GM19238 (cell line): Measurements from ENCODE around the gene RXRA.

Source experiments
- DNase-seq: peaks from one replicate; pipeline ENCODE4 v3.0.0; 2011; ENCODE audit warnings: low spot score; ENCODE audit not compliant: insufficient read length

The RXRA gene

DNA sequence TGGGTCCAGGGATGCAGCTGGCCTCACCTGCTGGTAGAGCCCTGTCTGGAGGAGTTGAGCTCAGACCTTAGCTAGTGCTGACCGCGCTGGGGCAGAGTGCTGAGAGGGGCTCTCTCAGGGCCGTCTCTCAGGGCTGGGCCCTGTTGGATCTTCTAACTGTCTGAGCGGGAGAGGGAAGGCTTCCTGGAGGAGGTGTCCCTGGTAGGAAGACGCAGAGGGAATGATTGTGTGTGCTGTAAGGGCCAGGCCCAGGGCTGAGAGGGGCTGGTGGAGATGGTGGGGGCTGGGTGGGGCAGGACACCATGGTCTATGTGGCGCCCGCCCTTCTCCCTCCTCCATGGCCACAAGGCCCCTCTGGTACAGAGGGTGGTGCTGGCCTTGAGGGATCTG is 55.0 kb downstream of the RXRA start:
- DNase-seq, result no peak

DNA sequence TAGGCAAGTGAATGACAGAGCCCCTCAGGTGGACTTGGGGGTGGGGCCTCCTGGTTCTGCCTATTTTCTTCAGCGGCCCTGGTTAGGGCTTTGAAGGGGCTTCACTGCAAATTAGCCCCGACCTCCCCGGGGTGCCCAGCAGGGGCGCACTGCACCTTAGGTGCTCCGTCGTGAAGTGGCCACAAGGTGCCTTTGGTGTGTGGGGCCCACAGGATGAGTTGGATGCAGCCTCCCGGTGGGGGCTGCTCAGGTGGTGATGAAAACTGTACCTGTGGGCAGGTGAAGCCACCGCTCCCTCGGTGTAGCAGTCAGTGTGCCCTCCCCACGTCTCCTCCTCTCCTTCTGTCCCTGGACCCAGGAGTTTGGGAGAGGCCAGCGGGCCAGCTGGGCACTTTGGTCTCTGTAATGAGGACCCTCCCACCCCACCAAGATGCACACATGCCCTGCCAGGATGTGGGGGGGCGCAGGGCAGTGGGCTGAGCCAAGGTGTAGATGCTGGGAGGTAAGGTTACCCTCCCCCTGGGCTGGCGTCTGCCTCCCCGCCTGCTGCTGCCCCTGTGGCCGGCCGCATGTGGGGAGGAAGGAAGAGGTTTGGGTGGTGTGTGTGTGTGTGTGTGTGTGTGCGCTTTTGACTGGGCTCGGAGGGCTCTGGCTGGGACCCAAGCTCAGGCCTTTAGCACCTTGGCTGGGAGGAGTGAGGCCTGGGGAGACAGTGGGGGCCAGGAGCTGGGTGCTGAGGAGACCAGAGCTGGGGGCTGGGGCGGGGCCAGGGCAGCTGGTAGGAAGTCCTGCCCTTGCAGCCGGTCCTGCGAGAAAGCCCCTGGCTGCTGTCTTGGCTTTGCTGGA is 55.6 kb downstream of the RXRA start:
- peak; percentile 51 for DNase-seq

DNA sequence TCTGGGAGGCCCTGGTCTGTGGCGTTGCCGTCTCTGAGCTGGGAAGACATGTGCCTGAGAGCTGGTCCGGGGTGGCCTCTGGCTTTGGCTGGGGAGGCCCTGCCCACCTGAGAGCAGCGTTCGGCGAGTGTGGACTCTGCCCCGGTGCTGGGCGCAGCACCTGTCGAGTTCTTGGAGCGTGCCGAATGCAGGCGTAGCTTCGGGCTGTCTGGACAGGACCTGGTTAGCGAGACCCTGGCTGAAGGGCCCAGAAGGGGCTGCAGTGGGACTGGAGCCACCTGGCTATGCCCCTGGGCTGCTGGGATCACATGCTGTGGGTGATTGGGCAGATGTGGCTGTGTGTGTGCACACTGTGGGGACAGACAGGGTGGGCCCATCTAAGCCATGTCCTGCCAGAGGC is 56.5 kb downstream of the RXRA start:
- no peak for DNase-seq

DNA sequence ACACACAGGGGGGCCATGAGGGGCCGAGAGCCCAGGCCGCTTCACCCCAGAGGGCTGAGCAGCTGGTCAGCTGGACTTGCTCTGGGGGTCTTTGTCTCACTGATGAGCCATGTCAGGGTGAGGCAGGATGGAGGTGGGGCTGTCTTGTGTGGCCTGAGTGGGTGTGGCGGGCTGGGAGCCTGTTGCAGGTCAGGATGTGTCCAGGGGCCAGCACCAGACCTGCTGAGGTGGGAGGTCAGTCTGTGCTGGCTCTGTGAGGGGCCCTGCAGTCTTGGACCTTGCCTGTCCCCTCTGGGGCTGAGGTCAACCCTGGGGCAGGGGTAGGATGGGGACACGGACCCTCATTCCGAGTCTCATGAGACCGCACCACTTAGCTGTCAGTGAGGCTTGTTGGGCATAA is 56.9 kb downstream of the RXRA start:
- no peak for DNase-seq

DNA sequence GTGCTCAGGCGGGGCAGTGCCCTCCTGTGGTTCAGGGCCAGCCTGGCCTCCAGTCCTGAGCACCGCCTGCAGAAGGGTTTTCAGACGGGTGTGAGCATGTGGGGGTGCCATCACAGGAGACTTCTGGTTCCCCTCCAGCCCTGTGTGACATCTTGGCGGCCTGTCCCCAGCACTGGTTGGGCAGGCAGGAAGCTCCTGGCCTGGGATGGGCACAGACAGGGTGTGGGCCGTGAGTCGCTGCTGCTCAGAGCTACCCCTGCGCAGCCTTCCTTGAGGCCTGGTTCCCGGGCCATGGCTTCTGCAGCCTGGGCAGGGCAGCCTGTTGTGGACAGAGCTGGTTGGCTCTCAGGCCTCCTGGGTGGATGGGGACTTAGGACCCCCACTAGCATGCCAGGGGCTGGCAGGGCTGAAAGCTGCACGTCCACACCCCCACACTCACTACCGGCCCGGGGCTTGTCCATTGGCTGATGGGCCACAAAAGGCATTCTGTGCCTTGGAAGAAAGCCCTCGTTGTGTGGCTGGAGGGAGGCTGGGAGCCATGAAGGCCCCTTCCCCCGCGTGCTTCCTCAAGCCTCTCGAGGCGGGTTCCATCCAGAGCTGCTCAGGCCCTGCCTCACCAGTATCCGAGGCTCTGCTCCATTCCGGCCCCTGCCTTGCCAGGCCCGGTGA is 58.7 kb downstream of the RXRA start:
- DNase-seq, result no peak

DNA sequence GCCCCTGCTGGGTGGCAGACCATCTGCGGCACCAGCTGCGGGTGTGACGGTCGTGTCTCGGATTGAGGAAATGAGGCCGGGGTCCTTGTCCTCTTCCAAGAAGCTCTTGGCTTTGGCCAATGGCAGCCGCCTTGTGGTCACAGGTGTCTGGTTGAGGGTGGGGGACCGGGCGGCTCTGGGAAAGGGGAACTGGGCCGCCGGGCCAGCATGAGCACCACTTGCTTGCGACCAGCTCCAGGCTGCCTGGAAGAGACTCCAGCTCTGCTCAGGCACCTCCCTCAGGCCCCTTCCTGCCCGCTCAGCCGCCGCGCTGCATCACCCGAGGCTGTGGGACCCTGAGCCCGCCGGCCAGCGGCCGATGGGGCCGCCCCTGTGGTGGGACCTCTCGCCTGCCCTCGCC is 59.7 kb downstream of the RXRA start:
- DNase-seq, result no peak

DNA sequence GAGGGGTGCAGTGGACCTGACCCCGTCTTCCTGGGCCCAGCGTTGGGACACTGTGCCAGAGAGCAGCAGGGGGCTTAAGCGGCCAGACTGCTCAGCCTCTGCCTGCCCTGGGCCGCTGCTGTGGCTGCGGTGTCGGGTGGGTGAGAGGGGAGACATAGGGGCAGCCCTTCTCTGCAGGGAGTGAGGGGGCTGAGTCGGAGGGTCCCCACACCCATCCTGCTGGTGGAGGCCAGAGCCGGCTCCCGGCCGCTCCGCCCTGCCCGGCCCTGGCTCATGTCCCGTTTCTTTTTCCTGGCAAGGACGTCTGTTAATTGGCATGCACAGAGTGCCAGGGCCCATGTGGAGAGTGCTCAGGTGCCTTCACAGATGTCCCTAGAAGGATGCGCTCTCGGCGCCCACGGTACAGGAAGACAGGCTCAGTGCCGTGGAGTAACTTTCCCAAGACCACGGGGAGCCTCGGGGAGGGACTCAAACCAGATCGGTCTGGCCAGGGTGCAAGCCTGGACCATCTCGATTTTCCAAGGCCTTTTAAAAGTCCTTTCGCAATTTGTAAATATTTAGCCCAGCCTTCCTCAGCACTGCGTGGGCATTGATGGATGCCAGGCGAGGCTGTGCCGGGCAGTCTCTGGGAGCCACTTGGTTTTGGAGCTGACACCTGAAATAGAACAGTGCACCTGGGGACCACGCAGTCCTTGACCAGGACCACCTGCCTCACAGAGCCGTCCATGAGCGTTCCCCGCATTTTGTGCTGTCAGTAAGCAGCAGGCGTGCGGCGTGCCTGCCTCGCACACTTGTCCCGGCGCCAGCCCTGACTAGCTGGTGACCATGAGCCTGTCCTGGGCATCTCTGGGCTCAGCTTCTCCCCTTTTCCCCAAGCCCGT is 60.9 kb downstream of the RXRA start:
- no peak for DNase-seq

DNA sequence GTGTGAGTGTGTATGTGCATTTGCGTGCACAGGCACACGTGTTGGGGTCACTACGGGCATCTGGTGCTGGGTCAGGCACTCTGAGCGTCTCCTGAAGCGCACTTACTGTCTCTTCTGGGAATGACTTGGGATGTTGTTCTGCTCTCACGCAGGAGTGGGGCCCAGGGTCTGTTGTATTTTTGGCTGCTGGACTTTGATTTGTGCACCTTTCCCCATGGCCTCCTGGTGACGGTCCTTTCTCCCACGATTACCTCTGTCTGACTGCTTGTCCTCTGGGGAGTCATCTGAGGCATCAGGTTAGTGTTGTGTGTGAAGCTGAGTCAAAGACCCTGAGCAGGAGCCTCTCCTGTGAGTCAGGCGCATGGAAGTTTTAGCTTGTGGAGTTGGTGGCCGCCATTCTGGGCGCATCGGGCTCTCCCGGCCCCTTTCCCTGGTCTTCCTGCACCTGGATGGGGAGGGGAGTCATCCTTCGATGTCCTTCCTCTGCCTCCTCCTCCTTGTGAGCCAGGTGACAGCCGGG is 62.1 kb downstream of the RXRA start:
- DNase-seq, result no peak

DNA sequence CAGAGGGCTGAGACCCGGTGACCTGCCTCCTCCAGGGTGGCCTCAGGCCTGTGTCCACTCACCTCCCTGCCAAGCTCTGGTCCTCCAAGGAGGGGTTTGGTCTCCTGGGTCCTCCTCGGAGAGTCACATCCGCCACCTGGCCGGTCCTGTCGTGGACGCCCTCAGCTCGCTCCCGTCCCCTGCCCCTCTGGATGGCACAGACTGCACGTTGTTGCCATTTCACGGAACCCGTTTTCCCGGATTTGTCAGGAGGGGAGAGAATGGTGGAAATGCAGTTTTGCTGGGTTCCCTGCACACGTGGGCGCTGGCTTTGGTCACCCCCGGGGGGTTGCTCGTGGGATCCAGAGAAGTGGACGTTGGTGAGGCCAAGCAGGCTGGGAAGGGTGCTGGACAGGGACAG is 62.7 kb downstream of the RXRA start:
- no peak for DNase-seq

DNA sequence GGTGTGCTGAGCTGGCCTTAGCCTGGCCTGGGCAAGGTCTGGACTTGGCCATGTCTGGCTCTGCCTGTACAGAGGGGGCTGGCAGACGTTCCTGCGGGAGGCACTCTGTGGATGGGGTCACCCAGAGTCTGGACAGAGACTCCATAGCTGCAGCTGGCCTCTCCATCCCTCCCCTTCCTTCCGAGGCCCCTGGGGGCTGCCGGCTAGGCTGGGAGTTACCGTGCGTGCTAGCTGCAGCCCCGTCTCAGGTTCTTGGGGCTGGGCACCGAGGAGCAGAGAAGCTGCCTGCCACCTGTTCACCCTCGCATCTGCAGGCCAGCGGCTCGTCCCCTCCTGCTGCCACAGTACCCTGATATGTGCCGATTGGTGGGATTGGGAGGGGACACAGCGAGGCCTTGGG is 63.4 kb downstream of the RXRA start:
- DNase-seq, result no peak

DNA sequence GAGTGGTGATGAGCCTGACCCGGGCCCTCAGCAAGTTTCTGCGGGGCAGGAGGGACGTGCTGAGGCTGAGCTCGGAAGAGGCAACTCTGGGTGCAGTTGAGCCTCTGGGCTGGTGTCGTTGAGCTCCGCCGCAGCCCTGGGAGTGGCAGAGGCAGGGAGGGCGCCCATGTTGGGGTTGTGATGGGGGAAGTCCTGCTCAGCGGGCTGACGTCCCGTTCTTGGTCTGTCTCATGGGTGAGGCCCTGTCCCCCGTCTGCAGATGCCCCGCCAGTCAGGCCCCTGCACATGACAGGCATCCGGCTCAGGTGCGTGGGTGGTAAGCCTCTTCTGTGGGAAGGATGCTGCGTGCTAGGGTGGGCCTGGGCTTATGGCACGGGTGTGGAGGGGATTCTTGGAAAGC is 64.3 kb downstream of the RXRA start:
- peak; percentile 59 for DNase-seq

DNA sequence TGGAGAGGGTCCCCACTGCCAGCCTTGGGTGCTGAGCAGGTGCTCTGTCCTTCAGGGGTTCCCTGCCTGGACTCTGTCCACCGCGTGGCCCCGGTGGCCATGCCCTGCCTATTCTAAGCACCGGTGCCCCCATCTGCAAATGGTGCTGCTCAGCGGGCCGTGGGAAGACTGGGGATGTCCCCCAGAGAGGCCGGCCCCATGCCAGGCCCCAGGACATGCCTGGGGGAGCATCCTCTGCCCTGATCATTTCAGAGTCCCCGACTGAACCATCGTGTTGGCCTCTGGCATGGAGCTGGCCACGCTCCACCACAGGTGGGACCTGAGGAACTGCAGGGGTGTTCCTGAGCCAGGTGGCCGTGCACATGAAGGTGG is 64.7 kb downstream of the RXRA start:
- peak; percentile 56 for DNase-seq

DNA sequence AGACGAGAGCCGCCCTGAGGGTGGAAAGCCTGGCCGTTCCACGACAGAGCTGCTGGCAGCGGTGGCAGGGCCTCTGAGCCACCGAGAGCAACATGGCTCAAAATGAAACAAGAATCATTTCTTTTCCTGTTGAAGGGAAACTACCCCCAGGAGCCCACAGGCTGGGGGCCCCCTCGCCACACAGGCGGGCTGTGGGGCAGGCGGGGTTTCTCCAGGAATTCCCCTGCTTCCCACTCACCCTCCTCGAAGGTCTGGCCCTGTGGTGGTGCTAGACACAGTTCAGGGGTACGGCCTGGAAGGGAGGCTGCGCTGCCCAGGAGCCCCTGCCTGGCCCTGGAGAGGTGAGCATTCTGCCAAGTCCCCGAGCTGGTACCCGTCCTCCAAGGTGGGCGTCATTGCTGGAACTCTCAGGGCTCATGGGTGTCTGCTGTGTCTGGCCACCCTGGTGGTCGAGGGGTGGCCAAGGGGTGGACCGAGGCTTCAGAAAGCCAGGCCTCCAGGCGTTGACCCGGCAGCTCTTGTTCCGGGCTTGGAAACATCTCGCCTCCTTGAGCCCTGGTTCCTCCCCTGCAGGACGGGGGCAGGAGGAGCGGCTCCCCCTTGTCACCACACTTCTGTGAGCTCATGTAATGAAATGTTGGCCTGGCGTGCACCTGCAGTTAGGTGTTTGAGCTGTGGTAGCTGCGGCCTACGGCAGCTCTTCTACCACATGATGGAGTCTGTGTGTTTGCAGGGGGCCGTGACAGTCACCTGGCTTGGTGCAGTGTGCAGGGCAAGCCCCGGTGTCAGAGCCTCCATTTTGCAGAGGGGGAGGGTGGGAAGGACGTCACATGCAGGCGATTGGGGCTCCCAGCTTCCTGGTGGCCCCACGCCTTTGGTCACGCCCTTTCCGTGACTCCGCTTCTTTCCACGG is 65.3 kb downstream of the RXRA start:
- DNase-seq, result peak; percentile 73

DNA sequence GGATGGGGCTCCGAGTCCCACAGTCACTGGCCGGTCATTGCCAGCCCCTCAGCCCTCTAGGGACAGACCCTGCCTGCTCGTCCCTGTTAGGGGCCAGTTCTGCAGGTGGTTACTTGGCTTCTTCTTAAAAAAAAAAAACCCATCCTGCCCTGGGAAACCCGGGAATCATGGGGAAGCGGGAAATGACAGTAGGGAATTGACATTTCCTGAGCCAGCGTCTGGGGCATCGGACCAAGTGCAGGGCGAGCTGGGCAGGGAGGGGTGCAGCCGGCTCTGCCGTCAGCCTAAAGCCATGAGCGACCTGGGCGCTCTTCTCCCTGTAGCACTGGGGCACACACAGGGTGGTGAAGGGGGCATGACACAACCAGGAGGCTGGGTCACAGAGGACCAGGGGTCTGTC is 66.6 kb downstream of the RXRA start:
- no peak for DNase-seq

DNA sequence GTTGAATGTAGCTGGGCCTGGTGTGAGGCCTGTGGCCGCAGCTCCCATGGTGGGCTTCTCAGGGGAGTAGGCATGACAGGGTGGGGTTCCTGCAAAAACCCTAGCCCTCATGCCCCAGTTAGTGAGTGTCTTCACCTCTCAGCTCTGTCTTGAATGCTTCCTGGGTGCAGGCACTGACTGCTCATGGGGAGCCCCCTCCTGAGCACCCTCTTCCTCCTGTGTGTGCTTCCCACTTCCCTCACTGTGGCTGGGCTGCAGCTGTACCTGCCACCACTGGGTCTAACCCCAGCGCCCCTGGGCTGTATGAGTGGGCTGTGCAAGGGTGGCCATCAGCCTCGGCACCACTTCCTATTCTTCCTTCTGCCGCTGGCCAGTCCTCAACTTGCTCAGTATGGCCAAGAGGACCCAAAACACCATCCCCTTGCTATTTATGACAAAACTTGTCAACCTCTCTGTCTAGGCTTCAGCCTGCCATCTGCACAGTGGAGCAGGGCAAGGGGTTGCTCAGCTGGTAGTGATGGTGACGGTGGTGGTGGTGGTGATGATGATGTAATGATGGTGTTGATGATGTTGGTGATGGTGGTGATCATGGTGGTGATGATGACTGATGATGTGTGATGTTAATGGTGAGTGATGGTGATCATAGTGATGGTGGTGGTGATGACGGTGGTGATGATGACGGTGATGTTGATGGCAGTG is 67.5 kb downstream of the RXRA start:
- DNase-seq, result no peak

DNA sequence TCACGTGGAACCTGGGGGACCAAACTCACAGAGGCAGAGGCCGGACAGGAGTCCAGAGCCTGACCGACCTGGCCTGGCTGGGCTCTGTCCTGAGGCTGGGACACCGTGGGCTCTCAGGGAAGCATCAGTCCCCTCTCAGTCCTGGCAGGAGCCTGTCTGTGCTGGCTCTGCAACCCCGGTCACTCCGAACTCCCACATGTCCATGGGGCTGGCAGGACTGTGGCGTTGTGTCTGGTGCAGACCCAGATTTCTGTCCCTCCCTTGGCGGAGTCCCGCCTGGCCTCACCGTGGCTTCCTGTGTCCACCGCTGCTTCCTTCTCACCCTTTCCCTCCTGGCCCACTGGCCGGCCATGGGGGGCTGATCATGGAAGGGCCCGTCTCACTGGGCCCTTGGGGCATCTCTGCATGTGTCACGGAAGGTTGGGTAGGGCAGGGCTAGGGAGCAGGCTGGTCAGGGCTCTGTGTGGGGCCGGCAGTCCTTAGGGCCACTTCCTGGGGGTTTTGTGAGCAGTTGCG is 68.8 kb downstream of the RXRA start:
- DNase-seq, result no peak

DNA sequence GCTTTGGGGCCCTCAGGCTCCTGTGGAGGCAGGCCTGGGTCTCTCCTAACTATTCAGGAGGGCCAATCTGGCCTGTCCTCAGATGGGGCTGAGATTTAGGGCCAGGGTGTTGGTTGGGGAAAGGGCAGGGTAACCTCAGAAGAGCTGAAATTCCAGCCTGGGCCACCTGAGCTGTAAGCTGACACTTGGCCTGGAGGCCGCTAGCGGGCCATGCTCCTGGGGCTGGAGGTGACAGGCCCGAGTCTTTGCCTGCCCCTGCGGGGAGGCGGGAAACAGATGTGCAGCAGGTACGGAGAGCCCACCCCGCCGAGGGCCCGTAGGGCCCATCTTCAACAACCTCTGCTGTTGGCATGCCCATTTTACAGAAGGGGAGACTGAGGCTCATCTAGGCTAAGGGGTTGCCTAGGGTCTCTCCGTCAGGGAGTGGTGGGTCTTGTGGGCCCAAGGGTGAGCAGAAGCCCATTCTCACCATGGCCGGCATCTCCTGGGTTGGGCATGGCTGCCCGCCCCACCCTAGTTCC is 69.5 kb downstream of the RXRA start:
- no peak for DNase-seq

DNA sequence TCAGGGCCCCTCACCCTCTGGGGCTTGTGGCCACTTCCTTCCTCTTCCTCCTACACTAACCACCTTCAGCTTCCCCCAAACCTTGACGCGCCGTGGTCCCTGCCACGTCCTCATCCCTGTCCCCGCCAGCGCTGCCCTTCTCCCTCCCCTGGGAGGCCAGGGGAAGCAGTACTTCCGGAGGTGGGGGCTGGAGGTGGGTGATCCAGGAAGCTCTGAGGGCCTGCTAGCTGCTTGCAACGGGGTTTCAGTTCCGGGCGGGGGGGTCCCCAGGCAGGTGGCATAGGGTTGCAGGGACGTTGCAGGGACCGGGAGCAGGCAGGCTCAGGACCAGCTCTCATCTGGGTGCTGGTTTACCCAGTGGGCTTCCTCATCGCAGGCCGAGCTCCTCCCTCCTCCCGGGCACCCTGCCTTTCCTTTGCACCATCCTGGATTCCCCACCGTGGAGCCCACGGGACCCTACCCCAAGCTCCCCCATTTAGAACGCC is 70.0 kb downstream of the RXRA start:
- DNase-seq, result peak; percentile 85

DNA sequence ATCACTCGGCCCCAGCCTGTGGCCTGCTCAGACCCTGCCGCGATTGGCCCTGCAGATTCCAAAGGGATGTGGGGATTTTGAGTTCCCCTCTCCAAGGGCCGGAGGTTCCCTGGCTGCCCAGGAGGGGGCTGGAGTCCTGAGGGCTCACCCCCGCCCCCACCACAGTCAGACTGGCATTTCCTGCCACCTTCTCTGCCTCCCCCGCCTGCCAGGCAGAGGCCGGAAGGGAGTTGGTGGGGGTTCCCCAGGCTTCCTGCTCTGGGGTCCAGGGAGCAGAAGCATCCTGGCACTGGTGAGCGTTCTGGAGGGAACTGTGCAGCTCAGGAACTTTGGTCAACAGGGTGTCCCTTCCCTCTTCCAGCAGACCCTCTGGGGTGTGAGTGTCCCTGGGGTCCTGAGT is 70.6 kb downstream of the RXRA start:
- DNase-seq, result peak; percentile 60

DNA sequence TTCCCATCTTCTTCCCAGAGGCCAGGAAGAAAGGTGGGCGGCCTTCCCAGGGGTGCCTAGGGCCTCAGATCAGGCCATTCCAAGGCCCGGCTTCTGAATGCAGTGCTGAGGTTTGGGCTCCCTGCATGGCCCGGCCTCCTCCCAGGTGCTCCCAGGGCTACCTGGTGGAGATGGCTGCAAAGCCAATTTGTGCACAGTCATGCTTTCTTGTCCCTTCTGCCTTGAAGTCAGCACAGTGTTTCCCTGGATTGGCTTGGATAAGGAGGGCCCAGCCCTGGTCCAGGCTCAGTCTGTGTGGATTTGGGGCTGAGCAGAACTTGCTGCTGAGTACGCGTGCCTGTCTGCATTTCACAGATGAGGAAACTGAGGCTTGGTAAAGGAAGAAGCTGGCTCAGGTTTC is 72.5 kb downstream of the RXRA start:
- DNase-seq, result no peak
